ENCODE data around the gene LRP8. TPM values are rescaled to one million over a fixed set of nuclear protein-coding genes. Genes with fewer than 3 reads are reported as not detected.

LRP8 gene
- total RNA-seq (1 to 10 TPM in 8 of 9 donors, under 1 TPM in 1; 0.75 to 8.0 (median 1.7) TPM), polyA plus RNA-seq (1 to 10 TPM in 1 of 2 donors, under 1 TPM in 1; 0.27 to 2.8 TPM)
- long read RNA-seq, donor 1, partial matches to known transcripts, result 1 of 2 reads
- long read RNA-seq, donor 1, other reads (novel, unspliced or antisense), result 1 of 2 reads
- long read RNA-seq, donor 2, result 0 reads
- long read RNA-seq, donor 3, partial matches to known transcripts, result 0 of 10 reads
- long read RNA-seq, donor 3, other reads (novel, unspliced or antisense), result 10 of 10 reads

DNA sequence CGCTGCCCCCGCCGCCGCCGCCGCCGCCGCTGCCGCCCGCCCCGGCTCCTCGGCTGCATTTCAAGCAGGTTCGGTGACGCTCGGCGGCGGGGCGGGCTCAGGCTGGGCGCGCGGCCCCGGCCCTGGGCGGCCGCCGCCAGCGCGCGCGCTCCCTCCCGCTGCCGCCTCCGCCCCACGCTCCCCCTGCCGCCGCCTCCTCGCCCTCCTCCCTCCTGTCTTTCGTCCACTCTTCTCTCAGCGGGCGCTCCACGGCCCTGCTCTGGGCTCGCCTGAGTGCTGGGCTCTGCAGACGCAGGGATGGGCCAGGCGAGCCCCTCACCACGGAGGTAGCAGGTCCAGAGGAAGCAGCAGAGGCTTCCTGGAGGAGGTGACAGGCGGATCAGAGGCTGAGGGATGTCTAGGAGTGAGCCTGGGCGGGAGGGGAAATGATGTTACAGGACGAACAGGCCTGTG lies at the start of gene LRP8:
TSS of gene LRP8 (minus strand) at position 62 of the 453 bp plus-strand sequence. CDS start 158 bp downstream, outside the sequence.
- Histone ChIP-seq H3K27ac (peak within 1 kb of the TSS in 4 of 12 donors; percentile 0 to 46 (median 33)), H3K4me3 (peak within 1 kb of the TSS; percentile 55 to 93 (median 70)), H3K27me3 (peaks cover 0 to 4% (median 0%) of the 10 kb centered on the region in 9 donors), H3K4me1 (peaks cover 0 to 34% (median 17%) of the 10 kb centered on the region in 12 donors), H3K9me3 (no peaks in the 10 kb centered on the region), H3K36me3 (no peaks in the 10 kb centered on the region)
- TF ChIP-seq, protein P1, sequence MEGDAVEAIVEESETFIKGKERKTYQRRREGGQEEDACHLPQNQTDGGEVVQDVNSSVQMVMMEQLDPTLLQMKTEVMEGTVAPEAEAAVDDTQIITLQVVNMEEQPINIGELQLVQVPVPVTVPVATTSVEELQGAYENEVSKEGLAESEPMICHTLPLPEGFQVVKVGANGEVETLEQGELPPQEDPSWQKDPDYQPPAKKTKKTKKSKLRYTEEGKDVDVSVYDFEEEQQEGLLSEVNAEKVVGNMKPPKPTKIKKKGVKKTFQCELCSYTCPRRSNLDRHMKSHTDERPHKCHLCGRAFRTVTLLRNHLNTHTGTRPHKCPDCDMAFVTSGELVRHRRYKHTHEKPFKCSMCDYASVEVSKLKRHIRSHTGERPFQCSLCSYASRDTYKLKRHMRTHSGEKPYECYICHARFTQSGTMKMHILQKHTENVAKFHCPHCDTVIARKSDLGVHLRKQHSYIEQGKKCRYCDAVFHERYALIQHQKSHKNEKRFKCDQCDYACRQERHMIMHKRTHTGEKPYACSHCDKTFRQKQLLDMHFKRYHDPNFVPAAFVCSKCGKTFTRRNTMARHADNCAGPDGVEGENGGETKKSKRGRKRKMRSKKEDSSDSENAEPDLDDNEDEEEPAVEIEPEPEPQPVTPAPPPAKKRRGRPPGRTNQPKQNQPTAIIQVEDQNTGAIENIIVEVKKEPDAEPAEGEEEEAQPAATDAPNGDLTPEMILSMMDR (IDR thresholded peaks at IDR 0.05), result no peak
- no peak for TF ChIP-seq POLR2A (IDR thresholded peaks at IDR 0.05)
- intact Hi-C loops (cut with DNase I), result no loop called here
- ATAC-seq (peak; percentile 27 to 78 (median 69)), DNase-seq (peak; percentile 68 to 88 (median 75))
- 2 to 3% (median 3%) methylated on average over 32 to 47 of the region's 47 CpGs for WGBS, 4 donors

DNA sequence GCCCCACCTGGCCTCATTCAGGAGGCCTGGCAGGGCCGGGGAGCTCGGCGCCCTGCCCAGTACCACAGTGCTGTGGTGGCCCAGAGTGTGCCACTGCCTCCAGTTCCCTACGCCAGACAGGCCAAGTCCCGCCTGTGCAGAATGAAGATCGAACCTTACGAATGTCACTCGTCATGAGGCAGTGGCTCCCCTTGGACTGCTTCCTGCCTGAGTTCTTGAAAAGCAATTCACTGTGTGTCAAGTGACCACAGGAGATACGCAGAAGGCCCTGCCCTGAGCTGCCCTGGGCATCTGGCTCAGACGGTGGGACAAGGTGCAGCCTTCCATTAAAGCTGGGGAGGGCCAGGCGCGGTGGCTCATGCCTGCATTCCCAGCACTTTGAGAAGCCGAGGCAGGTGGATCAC lies 49.6 kb upstream of the LRP8 start:
- Histone ChIP-seq H3K4me3 (no peak overlapping the region), H3K36me3 (no peaks in the 10 kb centered on the region), H3K4me1 (peaks cover 0 to 18% (median 0%) of the 10 kb centered on the region in 12 donors), H3K27me3 (peaks cover 0 to 11% (median 0%) of the 10 kb centered on the region in 9 donors), H3K27ac (no peak overlapping the region), H3K9me3 (no peaks in the 10 kb centered on the region)
- intact Hi-C loops (cut with DNase I), result no loop called here
- DNase-seq, result peak in 3 of 5 donors; percentile 14 to 48 (median 35)
- peak; percentile 45 to 74 (median 57) for ATAC-seq
- WGBS, 4 donors, result 60 to 71% (median 63%) methylated on average over 12 to 13 of the region's 13 CpGs
- TF ChIP-seq, protein P1 (IDR thresholded peaks at IDR 0.05), result no peak
- TF ChIP-seq POLR2A (IDR thresholded peaks at IDR 0.05), result no peak

DNA sequence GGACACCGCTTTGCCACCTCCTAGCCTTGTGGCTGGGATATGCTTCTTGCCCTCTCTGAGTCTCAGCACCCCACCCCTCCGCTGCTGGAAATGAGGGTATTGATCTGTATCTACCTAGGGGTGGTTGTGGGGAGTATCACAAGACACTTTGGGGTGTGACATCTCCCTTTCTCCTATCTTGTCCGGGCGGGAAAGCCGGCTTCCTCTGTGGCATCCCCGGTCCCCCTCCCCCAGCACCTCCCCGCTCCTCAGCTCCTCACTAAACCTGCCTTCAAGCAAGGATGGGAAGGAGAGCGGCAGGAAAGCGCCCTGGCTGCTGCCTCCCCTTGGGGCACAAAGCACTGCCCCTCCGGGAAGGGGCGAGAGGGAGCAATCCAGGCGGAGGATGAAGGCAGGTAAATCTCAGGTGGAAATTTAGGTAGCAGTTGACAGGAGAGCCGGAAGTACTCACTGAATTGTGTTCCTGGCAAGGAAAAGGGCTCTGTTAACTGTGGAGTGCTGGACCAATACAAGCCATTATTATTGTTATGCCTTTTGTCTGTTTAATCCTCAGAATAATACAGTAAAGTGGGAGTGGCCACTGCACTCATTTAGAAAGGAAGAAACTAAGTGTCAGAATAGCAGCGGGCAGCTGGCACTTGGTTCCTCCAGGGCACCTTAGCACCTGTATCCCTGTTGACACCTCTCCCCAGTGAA lies 49.0 kb upstream of the LRP8 start:
- Histone ChIP-seq H3K4me1 (peaks cover 0 to 18% (median 0%) of the 10 kb centered on the region in 12 donors), H3K27ac (no peak overlapping the region), H3K9me3 (no peaks in the 10 kb centered on the region), H3K4me3 (no peak overlapping the region), H3K36me3 (no peaks in the 10 kb centered on the region), H3K27me3 (peaks cover 0 to 11% (median 0%) of the 10 kb centered on the region in 9 donors)
- WGBS, 4 donors, result 70 to 83% (median 78%) methylated on average over 14 of the region's 14 CpGs
- ATAC-seq (no peak), DNase-seq (peak in 2 of 5 donors; percentile 6 to 13)
- no peak for TF ChIP-seq POLR2A (IDR thresholded peaks at IDR 0.05)
- TF ChIP-seq, protein P1 (IDR thresholded peaks at IDR 0.05), result no peak
- intact Hi-C loops (cut with DNase I), result no loop called here

DNA sequence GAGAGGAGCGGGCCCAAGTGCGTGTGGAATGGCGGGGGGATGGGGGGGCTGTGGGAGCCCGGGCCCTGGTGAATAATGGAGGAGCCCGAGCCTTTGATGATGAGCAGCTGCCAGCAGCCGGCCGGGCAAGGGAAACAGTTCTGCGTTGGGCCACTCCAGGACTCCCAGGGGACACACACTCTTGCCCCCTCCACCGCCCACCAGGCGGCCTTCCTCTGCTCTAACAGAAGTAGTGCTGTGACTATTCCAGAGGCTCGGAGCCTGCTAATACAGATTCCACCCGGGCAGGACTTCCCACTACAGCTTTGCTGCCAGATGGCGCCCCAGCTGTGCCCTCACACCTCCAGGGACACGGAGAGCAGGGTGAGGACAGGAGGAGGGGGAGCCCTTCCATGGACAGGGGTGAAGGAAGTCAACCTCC lies 48.2 kb upstream of the LRP8 start:
- peak in 2 of 5 donors; percentile 15 to 27 for DNase-seq
- no peak overlapping the region for H3K27ac ChIP-seq
- ATAC-seq, result peak in 2 of 4 donors; percentile 21 to 38
- H3K36me3 ChIP-seq, result no peaks in the 10 kb centered on the region
- no peaks in the 10 kb centered on the region for H3K9me3 ChIP-seq
- H3K4me3 ChIP-seq, result no peak overlapping the region
- 37 to 56% (median 45%) methylated on average over 14 of the region's 14 CpGs for WGBS, 4 donors
- intact Hi-C loops (cut with DNase I), result no loop called here
- H3K27me3 ChIP-seq, result peaks cover 0 to 5% (median 0%) of the 10 kb centered on the region in 9 donors
- H3K4me1 ChIP-seq, result peaks cover 0 to 18% (median 0%) of the 10 kb centered on the region in 12 donors
- TF ChIP-seq POLR2A (IDR thresholded peaks at IDR 0.05), result no peak
- TF ChIP-seq, protein P1 (IDR thresholded peaks at IDR 0.05), result no peak

Measured in heart left ventricle (tissue), 16 donors.